Neuronal stem cell (in vitro differentiated cells): ENCODE data around the gene CCDC9B.

Experiments used
- DNase-seq: peaks from one replicate; pipeline ENCODE4 v3.0.0-alpha.2; 2013; ENCODE audit warnings: low spot score
- H2AFZ ChIP-seq: one replicate; pipeline ENCODE4 v1.6.1; 2013; ENCODE audit warnings: mild to moderate bottlenecking, low read length, inconsistent platforms
- H2AK5ac ChIP-seq: 2 replicates; pipeline ENCODE4 v1.6.1; 2013; ENCODE audit warnings: low read depth, mild to moderate bottlenecking, inconsistent platforms, low read length, moderate library complexity, mixed read lengths
- H2BK120ac ChIP-seq: 2 replicates; pipeline ENCODE4 v1.6.1; 2013; ENCODE audit warnings: low read depth, mild to moderate bottlenecking, inconsistent platforms, low read length, moderate library complexity, mixed read lengths
- H2BK12ac ChIP-seq: one replicate; pipeline ENCODE4 v1.6.1; 2013; ENCODE audit warnings: low read length, inconsistent platforms
- H2BK15ac ChIP-seq: 2 replicates; pipeline ENCODE4 v1.6.1; 2013; ENCODE audit warnings: mild to moderate bottlenecking, low read length, inconsistent platforms, mixed read lengths
- H2BK5ac ChIP-seq: one replicate; pipeline ENCODE4 v1.6.1; 2013; ENCODE audit warnings: inconsistent platforms, mild to moderate bottlenecking, low read length, moderate library complexity
- H3K14ac ChIP-seq: one replicate; pipeline ENCODE4 v1.6.1; 2013; ENCODE audit warnings: low read length, inconsistent platforms
- H3K18ac ChIP-seq: 2 replicates; pipeline ENCODE4 v1.6.1; 2013; ENCODE audit warnings: low read length, inconsistent platforms
- H3K23ac ChIP-seq: 2 replicates; pipeline ENCODE4 v1.6.1; 2013; ENCODE audit warnings: low read depth, mild to moderate bottlenecking, mixed read lengths, low read length, inconsistent platforms; ENCODE audit not compliant: poor library complexity
- H3K27ac ChIP-seq: replicated peaks from 3 replicates; pipeline ENCODE4 v1.5.1; 2013; ENCODE audit warnings: low read length, inconsistent platforms
- H3K27me3 ChIP-seq, 3 experiments: 2 replicates each; pipeline ENCODE4 v1.6.1; 2013; ENCODE audit warnings: low read length in 3 of 3, mild to moderate bottlenecking in 2 of 3, inconsistent platforms in 1 of 3, low read depth in 1 of 3, mixed read lengths in 1 of 3, moderate library complexity in 1 of 3; ENCODE audit not compliant: control insufficient read depth in 3 of 3, insufficient read depth in 3 of 3
- H3K36me3 ChIP-seq, 2 donors: replicated peaks in 1 of 2; 2 replicates each; pipeline ENCODE4 v1.6.1; 2013; ENCODE audit warnings: low read length in 2 of 2; ENCODE audit not compliant: control insufficient read depth in 2 of 2, insufficient read depth in 2 of 2
- H3K4ac ChIP-seq: 2 replicates; pipeline ENCODE4 v1.6.1; 2013; ENCODE audit warnings: inconsistent platforms, mild to moderate bottlenecking, low read length, moderate library complexity
- H3K4me1 ChIP-seq, 2 donors: 1 replicate in 1 of 2; 2 replicates in 1 of 2; pipeline ENCODE4 v1.6.1; 2013; ENCODE audit warnings: low read length in 2 of 2, low read depth in 1 of 2; ENCODE audit not compliant: control insufficient read depth in 2 of 2, insufficient read depth in 1 of 2
- H3K4me2 ChIP-seq: one replicate; pipeline ENCODE4 v1.6.1; 2013; ENCODE audit warnings: mild to moderate bottlenecking, low read length, inconsistent platforms; ENCODE audit not compliant: insufficient read depth, poor library complexity, severe bottlenecking
- H3K4me3 ChIP-seq, 2 donors: 2 replicates each; pipeline ENCODE4 v1.5.1; 2013; ENCODE audit warnings: low read length in 2 of 2, mild to moderate bottlenecking in 2 of 2, inconsistent platforms in 1 of 2, moderate library complexity in 1 of 2
- H3K79me1 ChIP-seq: one replicate; pipeline ENCODE4 v1.6.1; 2013; ENCODE audit warnings: low read depth, mild to moderate bottlenecking, inconsistent platforms, low read length, moderate library complexity
- H3K9ac ChIP-seq: one replicate; pipeline ENCODE4 v1.6.1; 2013; ENCODE audit warnings: mild to moderate bottlenecking, low read depth, low read length, inconsistent platforms; ENCODE audit not compliant: poor library complexity
- H3K9me3 ChIP-seq, 2 donors: replicated peaks in 1 of 2; 2 replicates each; pipeline versions ENCODE3 to v1.6.1; 2013; ENCODE audit warnings: low read length in 2 of 2, mild to moderate bottlenecking in 2 of 2, inconsistent platforms in 1 of 2, low read depth in 1 of 2, mixed read lengths in 1 of 2, moderate library complexity in 1 of 2; ENCODE audit not compliant: control insufficient read depth in 2 of 2, insufficient read depth in 1 of 2
- H4K8ac ChIP-seq: one replicate; pipeline ENCODE4 v1.6.1; 2013; ENCODE audit warnings: low read depth, mild to moderate bottlenecking, inconsistent platforms, low read length, moderate library complexity
- H4K91ac ChIP-seq: one replicate; pipeline ENCODE4 v1.6.1; 2013; ENCODE audit warnings: low read length, low read depth, mild to moderate bottlenecking, inconsistent platforms; ENCODE audit not compliant: poor library complexity
- WGBS, 2 donors: extraction: QIAGEN DNeasy Blood & Tissue Kit; methylation state at CpG; one replicate each; pipeline ENCODE4 v1.1.7; 2013; ENCODE audit warnings: missing lambda C conversion rate in 2 of 2, mixed read lengths in 1 of 2; ENCODE audit not compliant: insufficient read length in 2 of 2, insufficient replicate concordance in 1 of 2; ENCODE audit errors: extremely low coverage in 2 of 2; 5-methylcytosine and 5-hydroxymethylcytosine counted together

CCDC9B gene

DNA sequence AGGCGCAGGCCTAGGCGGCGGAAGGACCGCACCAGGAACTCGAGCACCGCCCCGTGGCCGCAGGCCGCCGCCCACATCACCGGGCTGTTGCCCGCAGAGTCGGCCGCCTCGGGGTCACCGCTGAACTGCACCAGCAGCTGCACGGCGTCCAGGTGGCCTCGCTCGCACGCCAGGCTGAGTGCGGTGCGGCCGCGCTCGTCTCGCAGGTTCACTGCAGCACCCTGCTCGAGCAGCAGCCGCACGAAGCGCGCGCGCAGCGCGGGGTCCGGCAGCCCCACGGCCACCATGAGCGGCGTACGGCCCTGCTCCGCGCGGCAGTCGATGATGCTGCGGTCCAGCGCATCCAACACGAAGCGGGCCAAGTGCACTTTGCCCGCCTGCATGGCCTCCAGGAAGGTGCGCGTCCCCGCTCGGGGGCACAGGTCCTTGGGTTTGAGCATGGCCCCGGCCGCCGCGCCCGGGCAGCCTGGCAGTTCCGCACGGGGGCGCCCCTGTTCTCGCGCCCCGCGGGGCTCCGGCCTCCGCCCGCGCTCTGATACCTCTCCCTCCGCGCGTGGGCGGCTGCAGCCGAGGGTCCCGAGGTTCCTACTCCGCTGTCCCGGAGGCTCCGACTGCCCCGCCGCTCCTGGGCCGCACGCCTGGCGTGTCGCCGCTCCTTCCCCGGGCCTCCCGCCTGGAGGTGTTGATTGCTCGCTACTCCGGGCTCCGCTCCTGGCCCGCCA lies 58.4 kb downstream of the CCDC9B start:
- H2BK5ac ChIP-seq, result peak overlapping the region; percentile 56
- H3K9ac ChIP-seq, result peak overlapping the region; percentile 86
- H3K79me1 ChIP-seq, result no peaks in the 10 kb centered on the region
- no peak overlapping the region for H2BK15ac ChIP-seq
- WGBS, 2 donors, result no CpG with 5 or more reads among the region's 92 CpGs
- H2AFZ ChIP-seq, result no peak overlapping the region
- H2AK5ac ChIP-seq, result peak overlapping the region; percentile 43
- peak overlapping the region; percentile 99 for H3K4me2 ChIP-seq
- no peaks in the 10 kb centered on the region for H3K36me3 ChIP-seq
- H4K91ac ChIP-seq, result no peak overlapping the region
- no peak overlapping the region for H3K14ac ChIP-seq
- H3K4me3 ChIP-seq, result peak overlapping the region in 1 of 2 donors; percentile 79
- peaks cover 0 to 64% (median 40%) of the 10 kb centered on the region in 3 experiments for H3K27me3 ChIP-seq
- H4K8ac ChIP-seq, result no peak overlapping the region
- no peak overlapping the region for H3K4ac ChIP-seq
- no peak overlapping the region for H3K27ac ChIP-seq
- H3K4me1 ChIP-seq, result peaks cover 14 to 47% of the 10 kb centered on the region in 2 donors
- H3K23ac ChIP-seq, result peak overlapping the region; percentile 70
- no peak overlapping the region for H2BK12ac ChIP-seq
- no peak overlapping the region for H2BK120ac ChIP-seq
- H3K18ac ChIP-seq, result peak overlapping the region; percentile 74
- DNase-seq, result no peak
- peaks cover 0 to 7% of the 10 kb centered on the region in 2 donors for H3K9me3 ChIP-seq

GRCh38 chr15:40281801-40282146 lies 59.0 kb downstream of the CCDC9B start:
- WGBS, 2 donors, result no CpG with 5 or more reads among the region's 51 CpGs
- peak overlapping the region; percentile 62 for H2BK15ac ChIP-seq
- H3K23ac ChIP-seq, result peak overlapping the region; percentile 77
- no peak overlapping the region for H3K9ac ChIP-seq
- peak overlapping the region; percentile 99 for H3K4me2 ChIP-seq
- H4K91ac ChIP-seq, result no peak overlapping the region
- peak overlapping the region; percentile 37 for H2BK120ac ChIP-seq
- H3K79me1 ChIP-seq, result no peaks in the 10 kb centered on the region
- peak overlapping the region; percentile 79 for H2BK5ac ChIP-seq
- peak overlapping the region; percentile 64 for H2AK5ac ChIP-seq
- no peak overlapping the region for H4K8ac ChIP-seq
- peak overlapping the region in 1 of 2 donors; percentile 79 for H3K4me3 ChIP-seq
- H3K36me3 ChIP-seq, result no peaks in the 10 kb centered on the region
- no peak overlapping the region for H3K27ac ChIP-seq
- H3K18ac ChIP-seq, result peak overlapping the region; percentile 38
- DNase-seq, result no peak
- peaks cover 0 to 64% (median 40%) of the 10 kb centered on the region in 3 experiments for H3K27me3 ChIP-seq
- H2BK12ac ChIP-seq, result no peak overlapping the region
- H3K14ac ChIP-seq, result no peak overlapping the region
- H2AFZ ChIP-seq, result no peak overlapping the region
- peaks cover 0 to 7% of the 10 kb centered on the region in 2 donors for H3K9me3 ChIP-seq
- H3K4me1 ChIP-seq, result peaks cover 14 to 43% of the 10 kb centered on the region in 2 donors
- H3K4ac ChIP-seq, result no peak overlapping the region
